Measurements from ENCODE around the gene KCNH4. TPM values are rescaled to one million over a fixed set of nuclear protein-coding genes. Genes with fewer than 3 reads are reported as not detected.

Gene KCNH4
- total and polyA plus RNA-seq, 9 of the 15 experiments (the other 6 are each of a cell fraction or from before 2014, with no cell fraction given), result 0.10 to 1.8 (median 0.50) TPM

- no peak for TF ChIP-seq ZNF518B (CRISPR knock-in tag; IDR thresholded peaks at IDR 0.05)
- no peak for TF ChIP-seq ID3 (CRISPR knock-in tag; IDR thresholded peaks at IDR 0.05)
- peak; percentile 87 for TF ChIP-seq ID3 (tag; IDR thresholded peaks at IDR 0.05)
- no peak for TF ChIP-seq HOMEZ (CRISPR knock-in tag; IDR thresholded peaks at IDR 0.05)
- TF ChIP-seq ERF (CRISPR knock-in tag; IDR thresholded peaks at IDR 0.05), result no peak
- TF ChIP-seq ZNF830 (CRISPR knock-in tag; IDR thresholded peaks at IDR 0.05), result no peak
- TF ChIP-seq ILK (tag; IDR thresholded peaks at IDR 0.05; ENCODE audit: borderline replicate concordance, low read depth), result no peak
- peak; percentile 25; the same call in 1 of the 2 replicates for TF ChIP-seq SMARCA4 (IDR thresholded peaks at IDR 0.05)
- TF ChIP-seq CREB1 (IDR thresholded peaks at IDR 0.05), result peak; percentile 61; the same call in 1 of the 2 replicates
- no peak for TF ChIP-seq CREB1 (CRISPR knock-in tag; IDR thresholded peaks at IDR 0.05)
- TF ChIP-seq ZBTB34 (CRISPR knock-in tag; IDR thresholded peaks at IDR 0.05), result peak; percentile 42; the same call in 1 of the 2 replicates
- no peak for TF ChIP-seq ZNF655 (CRISPR knock-in tag; IDR thresholded peaks at IDR 0.05)
- no peak for TF ChIP-seq PTBP1 (IDR thresholded peaks at IDR 0.05; ENCODE audit: low read depth, low read length)
Measured at GRCh38 chr17:42107597-42108576, 73.1 kb downstream of the KCNH4 start (continued).

All from K562 (cell line).